Prostate gland (tissue), 1 donor: ENCODE data around the gene RAB3GAP2.

ENCODE experiments used
- POLR2A ChIP-seq: fragments of 450-650 bp; IDR thresholded peaks from one replicate; pipeline ENCODE4 v1.6.1; 2016; ENCODE audit warnings: antibody characterized with exemption, mild to moderate bottlenecking
- POLR2AphosphoS5 ChIP-seq: sonication (generic); formaldehyde crosslinking; IDR thresholded peaks from one replicate; pipeline ENCODE4 v1.6.1; 2017; ENCODE audit warnings: antibody characterized with exemption

- no peak for TF ChIP-seq POLR2A
- TF ChIP-seq POLR2AphosphoS5 = no peak
Observed at GRCh38 chr1:220153147-220153546, 119.1 kb downstream of the RAB3GAP2 start.
